Prostate gland (tissue), 2 donors: Measurements from ENCODE around the gene NUDT4B. TPM values are rescaled to one million over a fixed set of nuclear protein-coding genes. Genes with fewer than 3 reads are reported as not detected.
"Not testable (repeated sequence)": the region's sequence is repeated elsewhere in the genome, so short reads cannot be mapped to it uniquely, and the experiment has no call there.

Experiments
- DNase-seq: peaks from one replicate; pipeline ENCODE4 v3.0.0-alpha.2; 2019; ENCODE audit warnings: low spot score
- H3K27ac ChIP-seq, 2 donors: fragments of 200-600 bp; sonication (generic); 2 replicates each; pipeline ENCODE4 v1.5.1; 2017 to 2019
- H3K27me3 ChIP-seq: fragments of 200-600 bp; sonication (generic); replicated peaks from 2 replicates; pipeline ENCODE4 v1.5.1; 2019; ENCODE audit not compliant: insufficient read depth
- H3K36me3 ChIP-seq, 2 donors: fragments of 200-600 bp; sonication (generic); 1 replicate in 1 of 2; 2 replicates in 1 of 2; pipeline versions ENCODE4 v1.5.1 to v1.8.1; 2017 to 2019
- H3K4me1 ChIP-seq: fragments of 200-600 bp; sonication (generic); replicated peaks from 2 replicates; pipeline ENCODE4 v1.5.1; 2019
- H3K4me3 ChIP-seq, 2 donors: fragments of 200-600 bp; sonication (generic); 2 replicates each; pipeline ENCODE4 v1.5.1; 2017 to 2019
- H3K9me3 ChIP-seq: fragments of 200-600 bp; sonication (generic); 2 replicates; pipeline ENCODE4 v1.5.1; 2017
- WGBS: methylation state at CpG from one replicate; pipeline ENCODE4 v1.1.5; 2018; 5-methylcytosine and 5-hydroxymethylcytosine counted together
- intact Hi-C: fragments of 100-400 bp; cut with DNase I; formaldehyde crosslinking; loops from one replicate; pipeline ENCODE4 v1.14.2; 2022
- small RNA-seq, 2 donors: library from RNA; depleted of rRNA; stranded (forward); fragments of <200 nt; gene quantifications; one replicate each; pipeline ENCODE3, GENCODE V24; 2016
- total RNA-seq, 2 donors: library from RNA; depleted of rRNA; stranded (reverse); fragments of >200 nt; gene quantifications; one replicate each; pipeline ENCODE4 v1.1.0, GENCODE V29; 2016

The NUDT4B gene
- total RNA-seq, 2 donors from 2014 or later = 40.4 to 88.4 TPM

GRCh38 chr1:148773690-148774089 lies 25.1 kb downstream of the NUDT4B start:
- no CpG with 5 or more reads among the region's 4 CpGs for WGBS
- DNase-seq, H3K4me3 ChIP-seq, H3K9me3 ChIP-seq, H3K4me1 ChIP-seq, H3K27ac ChIP-seq, intact Hi-C loops, H3K36me3 ChIP-seq, H3K27me3 ChIP-seq: not testable (repeated sequence)

- no CpG with 5 or more reads among the region's 1 CpG for WGBS
- H3K4me3 ChIP-seq, DNase-seq, intact Hi-C loops, H3K36me3 ChIP-seq, H3K9me3 ChIP-seq, H3K27ac ChIP-seq, H3K27me3 ChIP-seq, H3K4me1 ChIP-seq: not testable (repeated sequence)
These were observed 25.5 kb downstream of the NUDT4B start for GRCh38 chr1:148774102-148774501.

GRCh38 chr1:148775263-148775662 lies 26.7 kb downstream of the NUDT4B start:
- H3K4me1 ChIP-seq, H3K27me3 ChIP-seq, H3K36me3 ChIP-seq, H3K27ac ChIP-seq, DNase-seq, intact Hi-C loops, H3K4me3 ChIP-seq, H3K9me3 ChIP-seq: not testable (repeated sequence)
- no CpG with 5 or more reads among the region's 2 CpGs for WGBS

- H3K27ac ChIP-seq, H3K36me3 ChIP-seq, H3K9me3 ChIP-seq, H3K4me3 ChIP-seq, H3K27me3 ChIP-seq, intact Hi-C loops, H3K4me1 ChIP-seq, DNase-seq: not testable (repeated sequence)
- no CpG with 5 or more reads among the region's 1 CpG for WGBS
These were observed 29.1 kb downstream of the NUDT4B start for GRCh38 chr1:148777649-148778048.

- H3K27ac ChIP-seq, H3K4me1 ChIP-seq, H3K4me3 ChIP-seq, H3K27me3 ChIP-seq, H3K36me3 ChIP-seq, DNase-seq, intact Hi-C loops, H3K9me3 ChIP-seq: not testable (repeated sequence)
- no CpG with 5 or more reads among the region's 1 CpG for WGBS
These were observed 31.8 kb downstream of the NUDT4B start for GRCh38 chr1:148780404-148780803.

- intact Hi-C loops, H3K27me3 ChIP-seq, H3K4me1 ChIP-seq, H3K4me3 ChIP-seq, H3K27ac ChIP-seq, DNase-seq, H3K36me3 ChIP-seq, H3K9me3 ChIP-seq: not testable (repeated sequence)
- no CpG with 5 or more reads among the region's 23 CpGs for WGBS
These were observed 43.0 kb downstream of the NUDT4B start for GRCh38 chr1:148791543-148792099.

GRCh38 chr1:148793762-148794332 lies 45.3 kb downstream of the NUDT4B start:
- WGBS = no CpG with 5 or more reads among the region's 4 CpGs
- H3K4me3 ChIP-seq, H3K27me3 ChIP-seq, DNase-seq, H3K27ac ChIP-seq, H3K4me1 ChIP-seq, intact Hi-C loops, H3K9me3 ChIP-seq, H3K36me3 ChIP-seq: not testable (repeated sequence)

Small RNA genes lying within 50 kb of the gene (small RNA-seq; reads per million reads assigned to genes)
- 0 reads per million in 2 donors for gene RNU6-1171P

Other genes with a start within 250 kb of the NUDT4B start
- 10 to 100 TPM; 38.7 to 41.5 TPM for gene NBPF14, start 152.8 kb upstream of the NUDT4B start, total RNA-seq
- gene PDE4DIP, start 95.7 kb downstream of the NUDT4B start, total RNA-seq = 10 to 100 TPM; 30.8 to 42.8 TPM